GM12878 (cell line): ENCODE results near the gene IGSF6. TPM values are rescaled to one million over a fixed set of nuclear protein-coding genes. Genes with fewer than 3 reads are reported as not detected.

ENCODE experiments used
- ATAC-seq: fragments of 200-7000 bp; cut with Tn5 transposase; 3 replicates; pipeline ENCODE4 v1.9.1; 2020; ENCODE audit warnings: mild to moderate bottlenecking, moderate library complexity
- BruUV-seq: library from RNA; stranded (reverse); fragments of 400-500 nt; replicated peaks from 2 replicates; lab custom pipeline; 2021; lab: Mats Ljungman, UMichigan
- CTCF ChIA-PET: fragments of 300-600 bp; sonication (Branson Sonifier 250); formaldehyde crosslinking; extraction: SDS; loops from one replicate; lab custom pipeline; 2021; ENCODE audit warnings: inconsistent platforms; lab: Yijun Ruan, JAX
- POLR2A ChIA-PET: fragments of 350-600 bp; formaldehyde crosslinking; extraction: SDS; loops from one replicate; lab custom pipeline; 2021; ENCODE audit warnings: inconsistent platforms; lab: Charles Lee
- RAD21 ChIA-PET: fragments of 300-600 bp; sonication (Branson Sonifier 250); formaldehyde crosslinking; loops from one replicate; lab custom pipeline; 2023; ENCODE audit warnings: antibody characterized with exemption; ENCODE audit not compliant: unreplicated experiment; lab: Charles Lee
- SMC1A ChIA-PET: fragments of 300-600 bp; sonication (Branson Sonifier 250); formaldehyde crosslinking; loops from one replicate; lab custom pipeline; 2023; ENCODE audit not compliant: unreplicated experiment, uncharacterized antibody; lab: Charles Lee
- DNase-seq: peaks from one replicate; pipeline ENCODE4 v3.0.0-alpha.2; 2011; ENCODE audit warnings: low read depth, low spot score
- FAIRE-seq: peaks from 3 replicates; lab custom pipeline; 2011; peaks lifted over from hg19 to GRCh38; lab: Jason Lieb, UNC
- H2AFZ ChIP-seq: 2 replicates; pipeline ENCODE4 v1.6.0; 2011; ENCODE audit warnings: low read depth, low read length, control low read depth; ENCODE audit not compliant: control insufficient read depth
- H3K27ac ChIP-seq: 2 replicates; pipeline ENCODE4 v1.5.1; 2011; ENCODE audit warnings: control low read depth; ENCODE audit not compliant: control insufficient read depth, insufficient read depth
- H3K27me3 ChIP-seq, 2 experiments: replicated peaks in 1 of 2; 2 replicates each; pipeline versions ENCODE4 v1.6.0 to v1.6.1; 2011; ENCODE audit warnings: low read length in 1 of 2; ENCODE audit not compliant: control insufficient read depth in 2 of 2, insufficient read depth in 2 of 2
- H3K36me3 ChIP-seq, 2 experiments: 2 replicates each; pipeline ENCODE4 v1.5.1; 2011; ENCODE audit warnings: low read length in 1 of 2; ENCODE audit not compliant: control insufficient read depth in 2 of 2, insufficient read depth in 2 of 2
- H3K4me1 ChIP-seq: 2 replicates; pipeline ENCODE4 v1.6.1; 2011; ENCODE audit warnings: mild to moderate bottlenecking, low read length, moderate library complexity, mixed read lengths; ENCODE audit not compliant: control insufficient read depth, insufficient read depth
- H3K4me2 ChIP-seq: 2 replicates; pipeline ENCODE4 v1.6.0; 2011; ENCODE audit warnings: control low read depth; ENCODE audit not compliant: control insufficient read depth, insufficient read depth
- H3K4me3 ChIP-seq: fragments of 200-600 bp; sonication (generic); 2 replicates; pipeline ENCODE4 v1.5.1; 2016
- H3K79me2 ChIP-seq: 2 replicates; pipeline ENCODE4 v1.6.0; 2011; ENCODE audit warnings: low read length; ENCODE audit not compliant: control insufficient read depth, insufficient read depth
- H3K9ac ChIP-seq: 2 replicates; pipeline ENCODE4 v1.8.0; 2011; ENCODE audit warnings: low read length, control low read depth, mixed read lengths; ENCODE audit not compliant: control insufficient read depth, insufficient read depth
- H3K9me3 ChIP-seq: replicated peaks from 3 replicates; pipeline ENCODE4 v1.5.1; 2011; ENCODE audit warnings: mild to moderate bottlenecking, low read length; ENCODE audit not compliant: control insufficient read depth, insufficient read depth
- H4K20me1 ChIP-seq: 2 replicates; pipeline ENCODE4 v1.6.0; 2011; ENCODE audit not compliant: control insufficient read depth, insufficient read depth
- BACH1 ChIP-seq: fragments of 450-650 bp; IDR thresholded peaks from 2 replicates; pipeline ENCODE4 v1.6.1; 2017; ENCODE audit warnings: mild to moderate bottlenecking, borderline replicate concordance
- CHD1 ChIP-seq: IDR thresholded peaks from 2 replicates; pipeline ENCODE4 v1.6.1; 2012; ENCODE audit warnings: low read depth, low read length, improper control_type of control experiment
- E2F4 ChIP-seq: IDR thresholded peaks from 2 replicates; pipeline ENCODE4 v1.6.1; 2012; ENCODE audit warnings: low read depth, low read length, improper control_type of control experiment
- IKZF2 ChIP-seq, 2 experiments: fragments of 450-650 bp; IDR thresholded peaks; 2 replicates each; pipeline ENCODE4 v1.6.1; 2017; ENCODE audit warnings: mild to moderate bottlenecking in 2 of 2, moderate library complexity in 2 of 2
- PML ChIP-seq: IDR thresholded peaks from 2 replicates; pipeline ENCODE4 v1.6.1; 2012; ENCODE audit warnings: low read length, inconsistent platforms
- POLR2AphosphoS2 ChIP-seq: IDR thresholded peaks from 2 replicates; pipeline ENCODE4 v1.6.1; 2011; ENCODE audit warnings: low read depth, mild to moderate bottlenecking, low read length, improper control_type of control experiment, moderate library complexity
- RAD51 ChIP-seq: fragments of 450-650 bp; IDR thresholded peaks from 2 replicates; pipeline ENCODE4 v1.6.1; 2016; ENCODE audit warnings: moderate library complexity, mild to moderate bottlenecking, inconsistent platforms
- RCOR1 ChIP-seq: conservative IDR thresholded peaks from 2 replicates; pipeline ENCODE4 v1.6.1; 2012; ENCODE audit warnings: low read depth, low read length, improper control_type of control experiment
- TBL1XR1 ChIP-seq: IDR thresholded peaks from 2 replicates; pipeline ENCODE4 v1.6.1; 2012; ENCODE audit warnings: low read depth, low read length, improper control_type of control experiment
- ZNF622 ChIP-seq: fragments of 450-650 bp; IDR thresholded peaks from 2 replicates; pipeline ENCODE4 v1.6.1; 2017; ENCODE audit warnings: mild to moderate bottlenecking, inconsistent platforms
- ZSCAN29 ChIP-seq: fragments of 450-650 bp; IDR thresholded peaks from 2 replicates; pipeline ENCODE4 v1.6.1; 2017; ENCODE audit warnings: mild to moderate bottlenecking, moderate library complexity
- WGBS: methylation state at CpG from one replicate; pipeline ENCODE4 v1.1.6; 2016; ENCODE audit warnings: low lambda C conversion rate; ENCODE audit not compliant: insufficient replicate concordance, insufficient coverage; ENCODE audit errors: missing lambda C conversion rate; 5-methylcytosine and 5-hydroxymethylcytosine counted together
- in situ Hi-C: fragments of 300-500 bp; cut with MboI; formaldehyde crosslinking; loops from 9 replicates; pipeline ENCODE4 v1.14.3; 2018; ENCODE audit warnings: mixed read lengths
- intact Hi-C: fragments of 100-400 bp; cut with micrococcal nuclease; formaldehyde crosslinking; loops from one replicate; pipeline ENCODE4 v1.14.2; 2022; ENCODE audit not compliant: unreplicated experiment
- polyA plus RNA-seq, 11 experiments: library from polyadenylated mRNA; depleted of rRNA in 4 of 11; unstranded in 6 of 11; stranded (reverse) in 5 of 11; fragments of >200 nt; fragmentation: Nextera tagmentation in 4 of 11; fragmentation: Illumina TruSeq in 1 of 11; extraction: Ambion mirVana in 4 of 11; extraction: Trizol in 1 of 11; gene quantifications; 1 replicate in 1 of 11; 2 replicates in 10 of 11; pipeline versions ENCODE4 v1.2.1 to v1.2.3, GENCODE V29; 2011 to 2016; ENCODE audit warnings: inconsistent platforms in 2 of 11, missing spikeins in 2 of 11, low read depth in 1 of 11
- total RNA-seq, 4 experiments: library from RNA; depleted of rRNA in 3 of 4; stranded (reverse); fragments of >200 nt in 3 of 4; fragmentation: Illumina TruSeq in 1 of 4; extraction: Trizol in 1 of 4; gene quantifications; 2 replicates each; pipeline versions ENCODE4 v1.2.1 to v1.2.3, GENCODE V29; 2013 to 2021

The IGSF6 gene
- total and polyA plus RNA-seq, 10 of the 15 experiments (the other 5 are each of a cell fraction or from before 2014, with no cell fraction given): 0.32 to 1.2 (median 0.72) TPM

GRCh38 chr16:21611198-21611555 lies 41.2 kb downstream of the IGSF6 start:
- H3K4me3 ChIP-seq: no peak overlapping the region
- H3K79me2 ChIP-seq: peaks cover 12% of the 10 kb centered on the region
- peaks cover 19% of the 10 kb centered on the region for H3K4me1 ChIP-seq
- SMC1A ChIA-PET: interaction anchor here (1.2 to 2.1 kb wide), 6 partner anchors 10 to 30 kb away, joined by 3 to 7 read pairs (median 5); no protein-coding TSS in a partner anchor
- H3K9me3 ChIP-seq: no peaks in the 10 kb centered on the region
- H3K9ac ChIP-seq: no peak overlapping the region
- RAD21 ChIA-PET: no interaction called here
- POLR2A ChIA-PET: no interaction called here
- 71% methylated on average over 4 of the region's 4 CpGs for WGBS
- H2AFZ ChIP-seq: no peak overlapping the region
- H4K20me1 ChIP-seq: peaks cover 2% of the 10 kb centered on the region; the same call in 1 of the 2 replicates
- intact Hi-C loops: no loop called here
- no peak overlapping the region for H3K4me2 ChIP-seq
- CTCF ChIA-PET: interaction anchor here (1.1 to 1.8 kb wide), 4 partner anchors 12 to 96 kb away, joined by 3 to 5 read pairs (median 4); no protein-coding TSS in a partner anchor
- H3K27ac ChIP-seq: no peak overlapping the region
- no TSS peak for BruUV-seq
- TF ChIP-seq RCOR1 (no peak), ZNF622 (no peak), CHD1 (no peak), E2F4 (no peak), TBL1XR1 (no peak), ZSCAN29 (no peak), POLR2AphosphoS2 (no peak), PML (no peak), RAD51 (no peak), BACH1 (no peak), IKZF2 (IDR thresholded peaks at IDR 0.05) (no peak)
- DNase-seq (no peak), FAIRE-seq (no peak), ATAC-seq (no peak)
- H3K27me3 ChIP-seq: no peaks in the 10 kb centered on the region
- in situ Hi-C loops: no loop called here
- no peaks in the 10 kb centered on the region; a peak in 2 of 4 replicates for H3K36me3 ChIP-seq
